ENCODE results near the gene EGFLAM. TPM values are rescaled to one million over a fixed set of nuclear protein-coding genes. Genes with fewer than 3 reads are reported as not detected.
A peak's percentile ranks its signal among the peaks of the same experiment; 100 is the strongest.

The EGFLAM gene
- total and polyA plus RNA-seq, 9 of the 15 experiments (the other 6 are each of a cell fraction or from before 2014, with no cell fraction given): 0.09 to 2.5 (median 1.0) TPM

DNA sequence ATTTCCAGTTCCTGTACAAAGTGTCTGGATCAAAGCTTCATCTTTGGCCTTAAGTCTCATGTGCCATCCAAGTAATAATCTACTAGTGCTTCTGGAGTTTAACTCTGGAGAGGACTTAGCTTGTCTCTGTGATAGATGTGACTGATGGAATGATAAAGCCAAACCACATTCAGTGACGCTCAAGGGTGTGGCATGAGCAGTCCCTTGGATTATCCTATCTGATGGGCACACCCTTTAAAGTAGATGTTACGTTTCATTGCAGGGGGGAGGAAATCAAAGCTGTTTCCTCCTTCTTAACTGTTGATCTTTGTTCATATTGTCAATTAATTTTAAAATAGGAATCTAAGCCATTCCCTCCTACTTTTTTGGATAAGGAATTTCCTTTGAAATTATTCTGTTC, 8.5 kb upstream of the EGFLAM start:
- H4K20me1 ChIP-seq (replicated peaks; ENCODE audit: control insufficient read depth, insufficient read depth, low read length): no peaks in the 10 kb centered on the region
- no peaks in the 10 kb centered on the region for H3K9me1 ChIP-seq (ENCODE audit: control insufficient read depth, insufficient read depth, low read length)
- no peak for ATAC-seq
- no peak overlapping the region for H3K4me3 ChIP-seq
- no peak overlapping the region for H3K9ac ChIP-seq (ENCODE audit: insufficient read depth in 1 of 2, low read depth in 2 of 2, low read length in 2 of 2)
- intact Hi-C loops (cut with micrococcal nuclease) (no loop called here), in situ Hi-C loops (cut with MboI) (no loop called here)
- H3K79me2 ChIP-seq (ENCODE audit: control insufficient read depth, insufficient read depth, low read length): no peaks in the 10 kb centered on the region
- H3K4me1 ChIP-seq (replicated peaks in 1 of 2; ENCODE audit: control insufficient read depth in 2 of 2, insufficient read depth in 2 of 2, low read length in 2 of 2): no peaks in the 10 kb centered on the region
- H3K27ac ChIP-seq (ENCODE audit: extremely low read depth, low read depth, low read length): no peak overlapping the region
- ChIA-PET CTCF (ENCODE audit: low intra/inter-chr PET ratio) (no interaction called here), POLR2A (interaction anchor here (0.6 to 0.9 kb wide), 2 partner anchors 15 to 670 kb away, joined by 3 to 6 read pairs; no protein-coding TSS in a partner anchor)
- peaks cover 12% of the 10 kb centered on the region in 2 experiments; a peak in 4 of 5 replicates for H3K27me3 ChIP-seq (ENCODE audit: control insufficient read depth in 2 of 2, insufficient read depth in 2 of 2, low read length in 2 of 2)
- H3K36me3 ChIP-seq (ENCODE audit: control insufficient read depth, insufficient read depth, low read length): no peaks in the 10 kb centered on the region
- TF ChIP-seq, protein P1, sequence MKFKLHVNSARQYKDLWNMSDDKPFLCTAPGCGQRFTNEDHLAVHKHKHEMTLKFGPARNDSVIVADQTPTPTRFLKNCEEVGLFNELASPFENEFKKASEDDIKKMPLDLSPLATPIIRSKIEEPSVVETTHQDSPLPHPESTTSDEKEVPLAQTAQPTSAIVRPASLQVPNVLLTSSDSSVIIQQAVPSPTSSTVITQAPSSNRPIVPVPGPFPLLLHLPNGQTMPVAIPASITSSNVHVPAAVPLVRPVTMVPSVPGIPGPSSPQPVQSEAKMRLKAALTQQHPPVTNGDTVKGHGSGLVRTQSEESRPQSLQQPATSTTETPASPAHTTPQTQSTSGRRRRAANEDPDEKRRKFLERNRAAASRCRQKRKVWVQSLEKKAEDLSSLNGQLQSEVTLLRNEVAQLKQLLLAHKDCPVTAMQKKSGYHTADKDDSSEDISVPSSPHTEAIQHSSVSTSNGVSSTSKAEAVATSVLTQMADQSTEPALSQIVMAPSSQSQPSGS (CRISPR knock-in tag; IDR thresholded peaks at IDR 0.05): no peak
- TF ChIP-seq SMARCB1 (IDR thresholded peaks at IDR 0.05; ENCODE audit: insufficient read length, low read depth): no peak
- no peak for TF ChIP-seq SNRNP70 (optimal IDR thresholded peaks at IDR 0.05; ENCODE audit: low read depth, low read length)
- peak; percentile 34; the same call in 1 of the 2 replicates for TF ChIP-seq CREM (IDR thresholded peaks at IDR 0.05; ENCODE audit: low read depth)
- TF ChIP-seq, protein P2, sequence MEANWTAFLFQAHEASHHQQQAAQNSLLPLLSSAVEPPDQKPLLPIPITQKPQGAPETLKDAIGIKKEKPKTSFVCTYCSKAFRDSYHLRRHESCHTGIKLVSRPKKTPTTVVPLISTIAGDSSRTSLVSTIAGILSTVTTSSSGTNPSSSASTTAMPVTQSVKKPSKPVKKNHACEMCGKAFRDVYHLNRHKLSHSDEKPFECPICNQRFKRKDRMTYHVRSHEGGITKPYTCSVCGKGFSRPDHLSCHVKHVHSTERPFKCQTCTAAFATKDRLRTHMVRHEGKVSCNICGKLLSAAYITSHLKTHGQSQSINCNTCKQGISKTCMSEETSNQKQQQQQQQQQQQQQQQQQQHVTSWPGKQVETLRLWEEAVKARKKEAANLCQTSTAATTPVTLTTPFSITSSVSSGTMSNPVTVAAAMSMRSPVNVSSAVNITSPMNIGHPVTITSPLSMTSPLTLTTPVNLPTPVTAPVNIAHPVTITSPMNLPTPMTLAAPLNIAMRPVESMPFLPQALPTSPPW (CRISPR knock-in tag; IDR thresholded peaks at IDR 0.05): peak; percentile 85; the same call in 1 of the 2 replicates
- TF ChIP-seq, protein P3, sequence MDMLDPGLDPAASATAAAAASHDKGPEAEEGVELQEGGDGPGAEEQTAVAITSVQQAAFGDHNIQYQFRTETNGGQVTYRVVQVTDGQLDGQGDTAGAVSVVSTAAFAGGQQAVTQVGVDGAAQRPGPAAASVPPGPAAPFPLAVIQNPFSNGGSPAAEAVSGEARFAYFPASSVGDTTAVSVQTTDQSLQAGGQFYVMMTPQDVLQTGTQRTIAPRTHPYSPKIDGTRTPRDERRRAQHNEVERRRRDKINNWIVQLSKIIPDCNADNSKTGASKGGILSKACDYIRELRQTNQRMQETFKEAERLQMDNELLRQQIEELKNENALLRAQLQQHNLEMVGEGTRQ (CRISPR knock-in tag; IDR thresholded peaks at IDR 0.05): no peak
- TF ChIP-seq SMARCA5 (IDR thresholded peaks at IDR 0.05): no peak
- TF ChIP-seq, protein P4, sequence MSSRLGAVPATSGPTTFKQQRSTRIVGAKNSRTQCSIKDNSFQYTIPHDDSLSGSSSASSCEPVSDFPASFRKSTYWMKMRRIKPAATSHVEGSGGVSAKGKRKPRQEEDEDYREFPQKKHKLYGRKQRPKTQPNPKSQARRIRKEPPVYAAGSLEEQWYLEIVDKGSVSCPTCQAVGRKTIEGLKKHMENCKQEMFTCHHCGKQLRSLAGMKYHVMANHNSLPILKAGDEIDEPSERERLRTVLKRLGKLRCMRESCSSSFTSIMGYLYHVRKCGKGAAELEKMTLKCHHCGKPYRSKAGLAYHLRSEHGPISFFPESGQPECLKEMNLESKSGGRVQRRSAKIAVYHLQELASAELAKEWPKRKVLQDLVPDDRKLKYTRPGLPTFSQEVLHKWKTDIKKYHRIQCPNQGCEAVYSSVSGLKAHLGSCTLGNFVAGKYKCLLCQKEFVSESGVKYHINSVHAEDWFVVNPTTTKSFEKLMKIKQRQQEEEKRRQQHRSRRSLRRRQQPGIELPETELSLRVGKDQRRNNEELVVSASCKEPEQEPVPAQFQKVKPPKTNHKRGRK (tag; IDR thresholded peaks at IDR 0.05): no peak
- TF ChIP-seq CBFA2T3 (IDR thresholded peaks at IDR 0.05): no peak
- TF ChIP-seq MEIS2 (IDR thresholded peaks at IDR 0.05; ENCODE audit: partially characterized antibody): peak; percentile 61
- H3K9me3 ChIP-seq (replicated peaks; ENCODE audit: control insufficient read depth, insufficient read depth, low read depth, low read length): no peaks in the 10 kb centered on the region
- WGBS (ENCODE audit: insufficient coverage, low coverage, missing lambda C conversion rate): 0% methylated on average over 2 of the region's 2 CpGs
- H2AFZ ChIP-seq (ENCODE audit: low read depth, low read length): no peak overlapping the region
- no peak overlapping the region for H3K4me2 ChIP-seq (ENCODE audit: insufficient read depth, low read length)
- no TSS peak for BruUV-seq (replicated peaks)
- no peak for DNase-seq (ENCODE audit: extremely low read depth in 1 of 4, low spot score in 3 of 4)
- FAIRE-seq: no peak

Data from K562 (cell line).